ENCODE data around the gene CRYL1. TPM values are rescaled to one million over a fixed set of nuclear protein-coding genes. Genes with fewer than 3 reads are reported as not detected.

The CRYL1 gene
- total RNA-seq, 4 donors from 2014 or later: 75.0 to 188 (median 145) TPM

DNA sequence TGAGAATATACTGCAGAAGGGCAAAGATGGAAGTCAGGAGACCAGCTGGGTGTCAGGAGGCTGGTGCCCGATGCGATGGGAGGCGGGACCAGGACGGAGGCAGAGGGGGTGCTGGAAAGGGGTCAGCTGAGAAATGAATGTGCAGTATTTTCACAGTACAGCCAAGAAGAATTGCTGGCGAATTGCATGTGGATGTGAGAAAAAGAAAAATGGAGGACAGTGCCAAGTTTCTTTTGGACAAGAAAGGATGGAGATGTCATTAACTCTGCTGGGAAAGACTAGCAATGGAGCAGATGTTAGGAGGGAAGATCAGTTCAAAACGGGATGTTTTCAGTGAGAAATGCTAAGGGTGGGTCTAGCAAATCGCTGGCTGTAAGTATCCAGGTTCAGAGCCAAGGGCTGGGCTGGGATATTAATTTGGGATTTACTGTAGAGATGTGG, 7.0 kb downstream of the CRYL1 start:
- Histone ChIP-seq H3K27me3 (no peaks in the 10 kb centered on the region), H3K36me3 (no peaks in the 10 kb centered on the region), H3K27ac (no peak overlapping the region), H3K4me3 (no peak overlapping the region), H3K4me1 (peaks cover 0 to 9% (median 3%) of the 10 kb centered on the region in 4 donors), H3K9me3 (no peaks in the 10 kb centered on the region)
- no peak for DNase-seq
- TF ChIP-seq POLR2AphosphoS5 (IDR thresholded peaks at IDR 0.05) (no peak), POLR2A (IDR thresholded peaks at IDR 0.05) (no peak), EP300 (IDR thresholded peaks at IDR 0.05; ENCODE audit: low read depth) (no peak)
- TF ChIP-seq, protein P1, sequence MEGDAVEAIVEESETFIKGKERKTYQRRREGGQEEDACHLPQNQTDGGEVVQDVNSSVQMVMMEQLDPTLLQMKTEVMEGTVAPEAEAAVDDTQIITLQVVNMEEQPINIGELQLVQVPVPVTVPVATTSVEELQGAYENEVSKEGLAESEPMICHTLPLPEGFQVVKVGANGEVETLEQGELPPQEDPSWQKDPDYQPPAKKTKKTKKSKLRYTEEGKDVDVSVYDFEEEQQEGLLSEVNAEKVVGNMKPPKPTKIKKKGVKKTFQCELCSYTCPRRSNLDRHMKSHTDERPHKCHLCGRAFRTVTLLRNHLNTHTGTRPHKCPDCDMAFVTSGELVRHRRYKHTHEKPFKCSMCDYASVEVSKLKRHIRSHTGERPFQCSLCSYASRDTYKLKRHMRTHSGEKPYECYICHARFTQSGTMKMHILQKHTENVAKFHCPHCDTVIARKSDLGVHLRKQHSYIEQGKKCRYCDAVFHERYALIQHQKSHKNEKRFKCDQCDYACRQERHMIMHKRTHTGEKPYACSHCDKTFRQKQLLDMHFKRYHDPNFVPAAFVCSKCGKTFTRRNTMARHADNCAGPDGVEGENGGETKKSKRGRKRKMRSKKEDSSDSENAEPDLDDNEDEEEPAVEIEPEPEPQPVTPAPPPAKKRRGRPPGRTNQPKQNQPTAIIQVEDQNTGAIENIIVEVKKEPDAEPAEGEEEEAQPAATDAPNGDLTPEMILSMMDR (IDR thresholded peaks at IDR 0.05): no peak
- 85% methylated on average over 5 to 7 of the region's 7 CpGs for WGBS, 2 donors (ENCODE audit: low coverage in 1 of 2)
- in situ Hi-C loops (cut with MboI; ENCODE audit: low pct_ligation_motif_present in 1 of 4, low pct_unique_long_range_greater_than_20kb in 1 of 4, low sequenced_read_pairs in 3 of 4) (loop anchor here in 1 of 4 donors (25.0 kb wide), 1 partner anchor 169 kb away; no protein-coding TSS in a partner anchor), intact Hi-C loops (cut with DNase I; ENCODE audit: low total_unique reads) (no loop called here)

DNA sequence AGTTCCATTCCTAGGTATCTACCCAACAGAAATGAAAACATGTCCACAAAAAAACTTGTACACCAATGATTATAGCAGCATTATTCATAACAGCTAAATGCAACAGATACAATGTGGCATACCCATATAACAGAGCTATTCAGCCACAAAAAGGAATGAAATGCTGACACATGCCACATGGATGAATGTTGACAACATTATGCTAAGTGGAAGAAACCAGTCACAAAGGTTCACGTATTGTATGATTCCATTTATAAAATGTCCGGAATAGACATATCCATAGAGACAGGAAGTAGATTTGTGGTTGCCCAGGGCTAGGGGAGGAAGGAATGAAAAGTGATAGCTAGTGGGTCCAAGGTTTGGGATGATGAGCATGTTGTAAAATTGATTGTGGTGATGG, 10.8 kb downstream of the CRYL1 start:
- in situ Hi-C loops (cut with MboI; ENCODE audit: low pct_ligation_motif_present in 1 of 4, low pct_unique_long_range_greater_than_20kb in 1 of 4, low sequenced_read_pairs in 3 of 4): loop anchor here in 1 of 4 donors (25.0 kb wide), 1 partner anchor 172 kb away; no protein-coding TSS in a partner anchor
- intact Hi-C loops (cut with DNase I; ENCODE audit: low total_unique reads): no loop called here
- WGBS, 2 donors (ENCODE audit: low coverage in 1 of 2): 84 to 88% methylated on average over 2 of the region's 2 CpGs
- Histone ChIP-seq H3K9me3 (no peaks in the 10 kb centered on the region), H3K36me3 (peaks cover 0 to 15% (median 2%) of the 10 kb centered on the region in 4 donors), H3K27me3 (no peaks in the 10 kb centered on the region), H3K4me3 (no peak overlapping the region), H3K27ac (no peak overlapping the region), H3K4me1 (no peaks in the 10 kb centered on the region)
- no peak for DNase-seq
- TF ChIP-seq POLR2A (IDR thresholded peaks at IDR 0.05) (no peak), EP300 (IDR thresholded peaks at IDR 0.05; ENCODE audit: low read depth) (no peak), POLR2AphosphoS5 (IDR thresholded peaks at IDR 0.05) (no peak)
- TF ChIP-seq, protein P1 (IDR thresholded peaks at IDR 0.05): no peak

DNA sequence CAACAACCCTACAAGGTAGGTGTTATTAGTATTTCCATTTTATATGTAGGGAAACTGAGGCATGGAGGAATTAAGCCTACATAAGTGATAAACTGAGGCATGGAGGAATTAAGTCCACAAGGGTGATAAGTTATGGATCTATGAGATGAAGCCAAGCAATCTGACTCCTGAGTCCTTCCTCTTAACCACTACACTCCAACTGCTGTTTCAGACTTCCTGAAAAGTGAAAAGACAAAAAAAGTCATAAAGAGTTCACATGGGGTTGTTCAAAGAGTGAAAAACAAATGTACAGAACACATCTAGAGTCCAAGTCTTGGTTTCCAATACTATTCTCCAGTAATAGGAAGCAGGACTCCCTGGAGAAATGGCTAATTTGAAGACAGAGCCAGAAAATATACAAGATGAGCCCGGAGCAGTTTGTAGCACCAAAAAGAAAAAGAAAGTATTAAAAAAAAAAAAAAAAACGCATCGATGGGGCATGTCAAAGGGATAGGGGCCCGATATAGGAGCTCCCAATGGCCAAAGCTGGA, 12.1 kb downstream of the CRYL1 start:
- no peak for DNase-seq
- 79 to 88% methylated on average over 1 to 4 of the region's 4 CpGs for WGBS, 2 donors (ENCODE audit: low coverage in 1 of 2)
- H3K9me3 ChIP-seq: no peaks in the 10 kb centered on the region
- intact Hi-C loops (cut with DNase I; ENCODE audit: low total_unique reads): no loop called here
- H3K27me3 ChIP-seq: no peaks in the 10 kb centered on the region
- peaks cover 0 to 15% (median 2%) of the 10 kb centered on the region in 4 donors for H3K36me3 ChIP-seq
- in situ Hi-C loops (cut with MboI; ENCODE audit: low pct_ligation_motif_present in 1 of 4, low pct_unique_long_range_greater_than_20kb in 1 of 4, low sequenced_read_pairs in 3 of 4): loop anchor here in 1 of 4 donors (25.0 kb wide), 1 partner anchor 174 kb away; no protein-coding TSS in a partner anchor
- TF ChIP-seq EP300 (IDR thresholded peaks at IDR 0.05; ENCODE audit: low read depth) (no peak), POLR2A (IDR thresholded peaks at IDR 0.05) (no peak), POLR2AphosphoS5 (IDR thresholded peaks at IDR 0.05) (no peak)
- TF ChIP-seq, protein P1 (IDR thresholded peaks at IDR 0.05): no peak
- no peak overlapping the region for H3K4me3 ChIP-seq
- no peaks in the 10 kb centered on the region for H3K4me1 ChIP-seq
- no peak overlapping the region for H3K27ac ChIP-seq

DNA sequence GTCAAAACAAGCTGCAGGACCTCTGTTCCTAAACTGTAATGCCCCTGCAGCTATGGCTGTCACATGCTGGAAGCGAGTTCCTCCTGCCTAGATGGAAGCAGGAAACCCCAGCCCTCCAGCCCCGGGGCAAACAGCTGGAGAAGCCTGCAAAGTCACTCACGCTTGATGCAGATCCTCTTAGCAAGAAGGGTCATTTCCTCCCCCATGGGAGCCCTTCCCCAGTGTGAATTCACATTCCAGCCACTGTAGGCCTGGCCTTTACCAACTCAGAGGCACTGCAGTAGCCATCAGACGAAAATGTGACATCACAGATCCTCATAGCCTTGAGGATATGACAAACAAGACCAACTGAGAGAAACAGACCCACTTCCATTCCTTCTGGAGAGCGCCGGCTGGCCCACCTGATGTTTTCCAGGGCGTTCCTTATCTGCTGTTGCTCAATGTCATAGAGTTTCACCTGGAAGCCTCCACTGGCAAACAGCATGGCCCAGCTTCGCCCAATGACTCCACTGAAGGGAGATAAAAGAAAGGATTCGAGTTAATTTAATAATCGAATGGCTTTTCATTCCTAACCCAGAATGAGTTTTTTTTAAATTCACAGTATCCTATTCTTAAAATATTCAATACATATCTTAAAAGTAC, 13.5 kb downstream of the CRYL1 start:
- H3K4me3 ChIP-seq: no peak overlapping the region
- intact Hi-C loops (cut with DNase I; ENCODE audit: low total_unique reads) (no loop called here), in situ Hi-C loops (cut with MboI; ENCODE audit: low pct_ligation_motif_present in 1 of 4, low pct_unique_long_range_greater_than_20kb in 1 of 4, low sequenced_read_pairs in 3 of 4) (loop anchor here in 1 of 4 donors (25.0 kb wide), 1 partner anchor 175 kb away; no protein-coding TSS in a partner anchor)
- no peaks in the 10 kb centered on the region for H3K9me3 ChIP-seq
- DNase-seq: no peak
- peaks cover 0 to 15% (median 4%) of the 10 kb centered on the region in 4 donors for H3K36me3 ChIP-seq
- WGBS, 2 donors (ENCODE audit: low coverage in 1 of 2): 88 to 89% methylated on average over 3 to 10 of the region's 10 CpGs
- H3K4me1 ChIP-seq: no peaks in the 10 kb centered on the region
- TF ChIP-seq, protein P1 (IDR thresholded peaks at IDR 0.05): no peak
- TF ChIP-seq POLR2AphosphoS5 (IDR thresholded peaks at IDR 0.05): no peak
- TF ChIP-seq POLR2A (IDR thresholded peaks at IDR 0.05): no peak
- no peak for TF ChIP-seq EP300 (IDR thresholded peaks at IDR 0.05; ENCODE audit: low read depth)
- no peak overlapping the region for H3K27ac ChIP-seq
- H3K27me3 ChIP-seq: no peaks in the 10 kb centered on the region

All from transverse colon (tissue), 4 donors.